ENCODE data around the gene GALNT11.

Gene GALNT11

GRCh38 chr7:152122540-152122939 is 97.1 kb downstream of the GALNT11 start:
- no peak for DNase-seq

- DNase-seq, result no peak
Measured at GRCh38 chr7:152126741-152127140, 101.3 kb downstream of the GALNT11 start.

- no peak for DNase-seq
Measured at GRCh38 chr7:152127229-152127628, 101.8 kb downstream of the GALNT11 start.

- no peak for DNase-seq
Measured at GRCh38 chr7:152128252-152128651, 102.8 kb downstream of the GALNT11 start.

GRCh38 chr7:152128741-152129461 is 103.4 kb downstream of the GALNT11 start:
- no peak for DNase-seq

- no peak for DNase-seq
Measured at GRCh38 chr7:152129682-152130081, 104.2 kb downstream of the GALNT11 start.

GRCh38 chr7:152130658-152131590 is 105.5 kb downstream of the GALNT11 start:
- DNase-seq, result no peak

- DNase-seq, result no peak
Measured at GRCh38 chr7:152131981-152132494, 106.6 kb downstream of the GALNT11 start.

GRCh38 chr7:152132812-152133211 is 107.3 kb downstream of the GALNT11 start:
- DNase-seq, result no peak

- DNase-seq, result no peak
Measured at GRCh38 chr7:152133804-152134203, 108.3 kb downstream of the GALNT11 start.

- DNase-seq, result no peak
Measured at GRCh38 chr7:152136686-152137085, 111.2 kb downstream of the GALNT11 start.

GRCh38 chr7:152137476-152138025 is 112.1 kb downstream of the GALNT11 start:
- no peak for DNase-seq

GRCh38 chr7:152140067-152140466 is 114.6 kb downstream of the GALNT11 start:
- no peak for DNase-seq

GRCh38 chr7:152140560-152140959 is 115.1 kb downstream of the GALNT11 start:
- DNase-seq, result no peak

- DNase-seq, result no peak
Measured at GRCh38 chr7:152142976-152143595, 117.6 kb downstream of the GALNT11 start.

GRCh38 chr7:152144557-152145245 is 119.2 kb downstream of the GALNT11 start:
- DNase-seq, result no peak

GRCh38 chr7:152145853-152146466 is 120.5 kb downstream of the GALNT11 start:
- DNase-seq, result no peak

GRCh38 chr7:152148706-152149105 is 123.2 kb downstream of the GALNT11 start:
- DNase-seq, result no peak

- no peak for DNase-seq
Measured at GRCh38 chr7:152149363-152149762, 123.9 kb downstream of the GALNT11 start.

- DNase-seq, result no peak
Measured at GRCh38 chr7:152152267-152152666, 126.8 kb downstream of the GALNT11 start.

- no peak for DNase-seq
Measured at GRCh38 chr7:152158801-152159587, 133.5 kb downstream of the GALNT11 start.

All from DMS 273 treated with DMSO at 0.1 percent for 48 hours (cell line).